ENCODE data around the gene MAP4. TPM values are rescaled to one million over a fixed set of nuclear protein-coding genes. Genes with fewer than 3 reads are reported as not detected.
A peak's percentile ranks its signal among the peaks of the same experiment; 100 is the strongest.

MAP4 gene
- total RNA-seq, 1 donor from 2014 or later: 150 TPM

GRCh38 chr3:47877290-47877689 is 138.9 kb downstream of the MAP4 start:
- Mint-ChIP-seq H3K27me3 (ENCODE audit: low read depth) (no peaks in the 10 kb centered on the region), H3K36me3 (ENCODE audit: low read depth) (peaks cover 2% of the 10 kb centered on the region), H3K4me3 (no peak overlapping the region), H3K4me1 (peaks cover 20% of the 10 kb centered on the region), H3K9me3 (no peaks in the 10 kb centered on the region), H3K27ac (ENCODE audit: unreplicated experiment) (peak overlapping the region; percentile 89)
- no peak for TF ChIP-seq CTCF (conservative IDR thresholded peaks at IDR 0.05)
- no peak for DNase-seq (ENCODE audit: low read depth, low spot score)

GRCh38 chr3:47874913-47875312 is 141.3 kb downstream of the MAP4 start:
- Mint-ChIP-seq H3K4me1 (peaks cover 20% of the 10 kb centered on the region), H3K27ac (ENCODE audit: unreplicated experiment) (no peak overlapping the region), H3K4me3 (no peak overlapping the region), H3K9me3 (no peaks in the 10 kb centered on the region), H3K27me3 (ENCODE audit: low read depth) (no peaks in the 10 kb centered on the region), H3K36me3 (ENCODE audit: low read depth) (peaks cover 9% of the 10 kb centered on the region)
- DNase-seq (ENCODE audit: low read depth, low spot score): no peak
- no peak for TF ChIP-seq CTCF (conservative IDR thresholded peaks at IDR 0.05)

- no peak overlapping the region for H3K4me3 Mint-ChIP-seq
- peaks cover 12% of the 10 kb centered on the region for H3K36me3 Mint-ChIP-seq (ENCODE audit: low read depth)
- no peak overlapping the region for H3K27ac Mint-ChIP-seq (ENCODE audit: unreplicated experiment)
- TF ChIP-seq CTCF (conservative IDR thresholded peaks at IDR 0.05): no peak
- no peak for DNase-seq (ENCODE audit: low read depth, low spot score)
- no peaks in the 10 kb centered on the region for H3K9me3 Mint-ChIP-seq
- H3K4me1 Mint-ChIP-seq: peaks cover 20% of the 10 kb centered on the region
- no peaks in the 10 kb centered on the region for H3K27me3 Mint-ChIP-seq (ENCODE audit: low read depth)
Observed at GRCh38 chr3:47874438-47874837, 141.8 kb downstream of the MAP4 start.

GRCh38 chr3:47872916-47873315 is 143.3 kb downstream of the MAP4 start:
- Mint-ChIP-seq H3K9me3 (no peaks in the 10 kb centered on the region), H3K27ac (ENCODE audit: unreplicated experiment) (peak overlapping the region; percentile 28), H3K36me3 (ENCODE audit: low read depth) (peaks cover 18% of the 10 kb centered on the region), H3K27me3 (ENCODE audit: low read depth) (no peaks in the 10 kb centered on the region), H3K4me3 (no peak overlapping the region), H3K4me1 (peaks cover 18% of the 10 kb centered on the region)
- no peak for DNase-seq (ENCODE audit: low read depth, low spot score)
- TF ChIP-seq CTCF (conservative IDR thresholded peaks at IDR 0.05): no peak

- Mint-ChIP-seq H3K9me3 (no peaks in the 10 kb centered on the region), H3K27me3 (ENCODE audit: low read depth) (no peaks in the 10 kb centered on the region), H3K27ac (ENCODE audit: unreplicated experiment) (peak overlapping the region; percentile 32), H3K4me3 (no peak overlapping the region), H3K36me3 (ENCODE audit: low read depth) (peaks cover 18% of the 10 kb centered on the region), H3K4me1 (peaks cover 8% of the 10 kb centered on the region)
- no peak for DNase-seq (ENCODE audit: low read depth, low spot score)
- TF ChIP-seq CTCF (conservative IDR thresholded peaks at IDR 0.05): no peak
Observed at GRCh38 chr3:47871389-47871788, 144.8 kb downstream of the MAP4 start.

Measured in neural crest cell (in vitro differentiated cells).